Measurements from ENCODE around the gene ABCC3.

DNA sequence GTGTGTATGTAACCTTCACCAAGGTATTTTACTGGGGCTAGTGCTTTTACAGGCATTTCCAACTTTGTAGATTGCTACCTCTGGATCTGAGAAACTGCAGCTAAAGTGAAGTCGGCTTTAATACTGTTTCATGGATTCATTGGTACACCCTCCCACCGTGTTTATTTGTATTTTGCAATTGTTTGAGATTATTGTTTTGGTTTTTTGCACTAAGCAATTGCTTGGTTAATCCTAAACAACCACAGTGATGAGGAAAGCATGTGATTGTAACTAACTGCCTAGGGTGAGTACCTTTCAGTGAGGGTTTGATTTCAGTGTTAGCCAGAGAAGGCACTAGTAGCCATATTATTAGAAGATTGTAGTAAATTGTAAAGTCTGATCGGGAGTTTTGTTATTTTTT, 88.1 kb downstream of the ABCC3 start:
- no peak for TF ChIP-seq POLR2AphosphoS5 (IDR thresholded peaks at IDR 0.05; ENCODE audit: low read depth)
- TF ChIP-seq, protein P1, sequence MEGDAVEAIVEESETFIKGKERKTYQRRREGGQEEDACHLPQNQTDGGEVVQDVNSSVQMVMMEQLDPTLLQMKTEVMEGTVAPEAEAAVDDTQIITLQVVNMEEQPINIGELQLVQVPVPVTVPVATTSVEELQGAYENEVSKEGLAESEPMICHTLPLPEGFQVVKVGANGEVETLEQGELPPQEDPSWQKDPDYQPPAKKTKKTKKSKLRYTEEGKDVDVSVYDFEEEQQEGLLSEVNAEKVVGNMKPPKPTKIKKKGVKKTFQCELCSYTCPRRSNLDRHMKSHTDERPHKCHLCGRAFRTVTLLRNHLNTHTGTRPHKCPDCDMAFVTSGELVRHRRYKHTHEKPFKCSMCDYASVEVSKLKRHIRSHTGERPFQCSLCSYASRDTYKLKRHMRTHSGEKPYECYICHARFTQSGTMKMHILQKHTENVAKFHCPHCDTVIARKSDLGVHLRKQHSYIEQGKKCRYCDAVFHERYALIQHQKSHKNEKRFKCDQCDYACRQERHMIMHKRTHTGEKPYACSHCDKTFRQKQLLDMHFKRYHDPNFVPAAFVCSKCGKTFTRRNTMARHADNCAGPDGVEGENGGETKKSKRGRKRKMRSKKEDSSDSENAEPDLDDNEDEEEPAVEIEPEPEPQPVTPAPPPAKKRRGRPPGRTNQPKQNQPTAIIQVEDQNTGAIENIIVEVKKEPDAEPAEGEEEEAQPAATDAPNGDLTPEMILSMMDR (IDR thresholded peaks at IDR 0.05; ENCODE audit: insufficient read depth, low read length) = no peak

All from HL-60 (cell line).